HepG2 (cell line): ENCODE results near the gene GPER1. TPM values are rescaled to one million over a fixed set of nuclear protein-coding genes. Genes with fewer than 3 reads are reported as not detected.

Experiments used
- DRAP1 ChIP-seq: IDR thresholded peaks from 2 replicates; pipeline ENCODE4 v1.6.1; 2016; ENCODE audit warnings: missing genetic modification reagents, missing compliant biosample characterization
- ELK4 ChIP-seq: sonication (generic); formaldehyde crosslinking; IDR thresholded peaks from 2 replicates; pipeline ENCODE4 v1.9.0; 2021; ENCODE audit warnings: missing genetic modification reagents, borderline replicate concordance
- FOXO1 ChIP-seq: sonication (generic); formaldehyde crosslinking; IDR thresholded peaks from 2 replicates; pipeline ENCODE4 v1.4.0; 2020; ENCODE audit warnings: missing genetic modification reagents
- GMEB2 ChIP-seq: IDR thresholded peaks from 2 replicates; pipeline ENCODE4 v1.6.1; 2016; ENCODE audit warnings: missing biosample characterization, missing genetic modification reagents, low read depth
- HDAC1 ChIP-seq: sonication (generic); formaldehyde crosslinking; IDR thresholded peaks from 2 replicates; pipeline ENCODE4 v1.5.1; 2020; ENCODE audit warnings: mild to moderate bottlenecking, missing genetic modification reagents
- HDAC2 ChIP-seq: sonication (generic); formaldehyde crosslinking; IDR thresholded peaks from 2 replicates; pipeline ENCODE4 v1.4.0; 2020; ENCODE audit warnings: missing genetic modification reagents
- HNF4A ChIP-seq: sonication (generic); formaldehyde crosslinking; IDR thresholded peaks from 2 replicates; pipeline ENCODE4 v1.4.0; 2020; ENCODE audit warnings: missing genetic modification reagents
- KDM5B ChIP-seq: sonication (generic); formaldehyde crosslinking; IDR thresholded peaks from 2 replicates; pipeline ENCODE4 v1.4.0; 2020; ENCODE audit warnings: missing genetic modification reagents, mild to moderate bottlenecking, borderline replicate concordance
- PHB2 ChIP-seq: fragments of 450-650 bp; IDR thresholded peaks from 2 replicates; pipeline ENCODE4 v1.6.1; 2018; ENCODE audit not compliant: partially characterized antibody
- TFE3 ChIP-seq: IDR thresholded peaks from 2 replicates; pipeline ENCODE4 v1.6.1; 2016
- ZBTB38 ChIP-seq: sonication (generic); formaldehyde crosslinking; IDR thresholded peaks from 2 replicates; pipeline ENCODE4 v1.5.1; 2020; ENCODE audit warnings: mild to moderate bottlenecking, missing genetic modification reagents
- ZBTB4 ChIP-seq: sonication (generic); formaldehyde crosslinking; IDR thresholded peaks from 2 replicates; pipeline ENCODE4 v1.4.0; 2020; ENCODE audit warnings: missing genetic modification reagents, mild to moderate bottlenecking, borderline replicate concordance
- ZFX ChIP-seq: sonication (generic); formaldehyde crosslinking; IDR thresholded peaks from 2 replicates; pipeline ENCODE4 v1.4.0; 2020; ENCODE audit warnings: mild to moderate bottlenecking, low read depth, missing genetic modification reagents, moderate library complexity
- ZGPAT ChIP-seq: IDR thresholded peaks from 2 replicates; pipeline ENCODE4 v1.6.1; 2016; ENCODE audit warnings: mild to moderate bottlenecking
- ZNF580 ChIP-seq: IDR thresholded peaks from 2 replicates; pipeline ENCODE4 v1.6.1; 2016; ENCODE audit warnings: low read depth, borderline replicate concordance
- polyA plus RNA-seq, 8 experiments: library from polyadenylated mRNA; depleted of rRNA in 3 of 8; stranded (reverse) in 7 of 8; unstranded in 1 of 8; fragments of >200 nt; fragmentation: Illumina TruSeq in 4 of 8; extraction: Trizol in 4 of 8; gene quantifications; 2 replicates each; pipeline versions ENCODE4 v1.2.1 to v1.2.3, GENCODE V29; 2011 to 2016; ENCODE audit warnings: low read depth in 4 of 8, missing spikeins in 1 of 8, mixed read lengths in 1 of 8; ENCODE audit not compliant: insufficient read depth in 1 of 8
- total RNA-seq, 5 experiments: library from RNA; depleted of rRNA; stranded (reverse); fragments of >200 nt; fragmentation: Illumina TruSeq; extraction: Trizol; gene quantifications; 2 replicates each; pipeline ENCODE4 v1.2.3, GENCODE V29; 2016; ENCODE audit warnings: low read depth in 1 of 5

GPER1 gene
- total and polyA plus RNA-seq, 2 of the 13 experiments (the other 11 are each of a cell fraction or from before 2014, with no cell fraction given), result 12.7 to 19.7 TPM

- no peak for TF ChIP-seq PHB2
- peak; percentile 90 for TF ChIP-seq TFE3 (CRISPR knock-in tag)
- TF ChIP-seq ZBTB4 (CRISPR knock-in tag), result peak; percentile 61; the same call in 1 of the 2 replicates
- TF ChIP-seq DRAP1 (CRISPR knock-in tag), result no peak
- TF ChIP-seq HDAC2 (CRISPR knock-in tag), result 0 out of 2 replicates have a peak, but pooled peaks have one; percentile 24
- TF ChIP-seq ZNF580 (CRISPR knock-in tag), result no peak
- peak; percentile 64 for TF ChIP-seq HNF4A (CRISPR knock-in tag)
- TF ChIP-seq KDM5B (CRISPR knock-in tag), result peak; percentile 44; the same call in 1 of the 2 replicates
- TF ChIP-seq ELK4 (CRISPR knock-in tag), result no peak
- TF ChIP-seq HDAC1 (CRISPR knock-in tag), result 0 out of 2 replicates have a peak, but pooled peaks have one; percentile 24
- peak; percentile 31; the same call in 1 of the 2 replicates for TF ChIP-seq ZGPAT
- TF ChIP-seq ZBTB38, result peak; percentile 97
- peak; percentile 56; the same call in 1 of the 2 replicates for TF ChIP-seq FOXO1 (CRISPR knock-in tag)
- TF ChIP-seq ZFX, result peak; percentile 53; the same call in 1 of the 2 replicates
- TF ChIP-seq GMEB2 (CRISPR knock-in tag), result no peak
These were observed 8.9 kb upstream of the GPER1 start (continued) for GRCh38 chr7:1078985-1079384.
